H1 (cell line): Measurements from ENCODE around the gene LMNTD2. TPM values are rescaled to one million over a fixed set of nuclear protein-coding genes. Genes with fewer than 3 reads are reported as not detected.

ENCODE experiments used
- CTCF ChIA-PET: fragments of 300-600 bp; sonication (Branson Sonifier 250); formaldehyde crosslinking; loops from one replicate; lab custom pipeline; 2021; ENCODE audit not compliant: partially characterized antibody; lab: Charles Lee
- POLR2A ChIA-PET: fragments of 300-600 bp; sonication (Branson Sonifier 250); formaldehyde crosslinking; loops from one replicate; lab custom pipeline; 2021; ENCODE audit warnings: inconsistent platforms; ENCODE audit not compliant: partially characterized antibody; lab: Charles Lee
- DNase-seq, 2 experiments: peaks; one replicate each; pipeline versions ENCODE4 v3.0.0 to v3.0.0-alpha.2; 2010 to 2022; ENCODE audit warnings: low spot score in 2 of 2, low read depth in 1 of 2, mixed read lengths in 1 of 2
- FAIRE-seq: peaks from 2 replicates; lab custom pipeline; 2011; peaks lifted over from hg19 to GRCh38; lab: Jason Lieb, UNC
- H2AFZ ChIP-seq: 2 replicates; pipeline ENCODE4 v1.8.1; 2012; ENCODE audit warnings: low read length, inconsistent platforms
- H2AK5ac ChIP-seq: 2 replicates; pipeline ENCODE4 v1.6.1; 2013; ENCODE audit warnings: low read depth, low read length
- H2BK120ac ChIP-seq: replicated peaks from 2 replicates; pipeline ENCODE3; 2013; ENCODE audit warnings: low read depth, low read length, inconsistent platforms
- H2BK12ac ChIP-seq: 2 replicates; pipeline ENCODE4 v1.6.1; 2013; ENCODE audit warnings: low read depth, low read length
- H2BK15ac ChIP-seq: 2 replicates; pipeline ENCODE4 v1.6.1; 2013; ENCODE audit warnings: low read length
- H2BK20ac ChIP-seq: 2 replicates; pipeline ENCODE4 v1.6.1; 2013; ENCODE audit warnings: low read length
- H2BK5ac ChIP-seq: 2 replicates; pipeline ENCODE4 v1.6.1; 2013; ENCODE audit warnings: low read depth, low read length
- H3K14ac ChIP-seq: 2 replicates; pipeline ENCODE4 v1.6.1; 2013; ENCODE audit warnings: inconsistent platforms; ENCODE audit not compliant: insufficient read length
- H3K18ac ChIP-seq: 2 replicates; pipeline ENCODE4 v1.6.1; 2013; ENCODE audit warnings: low read length; ENCODE audit errors: extremely low read depth
- H3K23ac ChIP-seq: 2 replicates; pipeline ENCODE4 v1.6.1; 2013; ENCODE audit warnings: inconsistent platforms; ENCODE audit not compliant: insufficient read length
- H3K23me2 ChIP-seq: 2 replicates; pipeline ENCODE4 v1.6.1; 2013; ENCODE audit warnings: low read depth, low read length
- H3K27ac ChIP-seq: 2 replicates; pipeline ENCODE4 v1.6.1; 2011; ENCODE audit warnings: low read depth, low read length, inconsistent platforms
- H3K27me3 ChIP-seq, 4 experiments: replicated peaks in 1 of 4; 1 replicate in 1 of 4; 2 replicates in 3 of 4; pipeline versions ENCODE4 v1.6.1 to v1.8.1; 2011 to 2013; ENCODE audit warnings: low read length in 3 of 4, mild to moderate bottlenecking in 3 of 4, inconsistent platforms in 2 of 4, mixed read lengths in 2 of 4, moderate library complexity in 1 of 4; ENCODE audit not compliant: control insufficient read depth in 3 of 4, insufficient read depth in 3 of 4; ENCODE audit errors: extremely low read depth in 1 of 4
- H3K36me3 ChIP-seq, 4 experiments: 2 replicates each; pipeline versions ENCODE4 v1.6.1 to v1.8.1; 2011 to 2013; ENCODE audit warnings: mild to moderate bottlenecking in 4 of 4, low read length in 3 of 4, moderate library complexity in 2 of 4, control low read depth in 1 of 4, inconsistent platforms in 1 of 4; ENCODE audit not compliant: insufficient read depth in 4 of 4, control insufficient read depth in 2 of 4
- H3K4ac ChIP-seq: replicated peaks from 2 replicates; pipeline ENCODE3; 2013; ENCODE audit warnings: low read length, low read depth, mixed read lengths, inconsistent platforms; ENCODE audit not compliant: insufficient read length
- H3K4me1 ChIP-seq, 4 experiments: replicated peaks in 1 of 4; 1 replicate in 1 of 4; 2 replicates in 3 of 4; pipeline versions ENCODE4 v1.6.1 to v1.8.1; 2011 to 2013; ENCODE audit warnings: low read length in 3 of 4, inconsistent platforms in 2 of 4, mixed read lengths in 1 of 4; ENCODE audit not compliant: insufficient read depth in 4 of 4, control insufficient read depth in 3 of 4
- H3K4me2 ChIP-seq, 2 experiments: 2 replicates each; pipeline versions ENCODE4 v1.6.1 to v1.8.1; 2011 to 2013; ENCODE audit warnings: low read depth in 2 of 2, low read length in 2 of 2, control low read depth in 1 of 2, inconsistent platforms in 1 of 2, mild to moderate bottlenecking in 1 of 2; ENCODE audit not compliant: insufficient read depth in 1 of 2
- H3K4me3 ChIP-seq, 4 experiments: fragments of 200-600, 300-600 bp in 1 of 4; sonication (generic), shearing (Covaris generic), sonication (Bioruptor Twin) in 1 of 4; 2 replicates each; pipeline versions ENCODE4 v1.5.1 to v1.8.1; 2011 to 2016; ENCODE audit warnings: low read length in 4 of 4, low read depth in 3 of 4, control low read depth in 2 of 4, inconsistent platforms in 2 of 4, mild to moderate bottlenecking in 2 of 4, mixed read lengths in 1 of 4, moderate library complexity in 1 of 4; ENCODE audit not compliant: insufficient read depth in 2 of 4; ENCODE audit errors: extremely low read depth in 1 of 4
- H3K56ac ChIP-seq: replicated peaks from 2 replicates; pipeline ENCODE3; 2013; ENCODE audit warnings: low read depth, mild to moderate bottlenecking, mixed read lengths, low read length, inconsistent platforms; ENCODE audit not compliant: insufficient read length
- H3K79me1 ChIP-seq: 2 replicates; pipeline ENCODE4 v1.6.1; 2013; ENCODE audit warnings: low read depth, low read length, control low read depth
- H3K79me2 ChIP-seq, 2 experiments: 2 replicates each; pipeline versions ENCODE4 v1.6.1 to v1.8.1; 2012 to 2013; ENCODE audit warnings: low read length in 2 of 2, mild to moderate bottlenecking in 2 of 2, inconsistent platforms in 1 of 2; ENCODE audit not compliant: insufficient read depth in 2 of 2, control insufficient read depth in 1 of 2
- H3K9ac ChIP-seq, 4 experiments: replicated peaks in 1 of 4; 1 replicate in 1 of 4; 2 replicates in 3 of 4; pipeline versions ENCODE4 v1.6.1 to v1.8.1; 2011 to 2013; ENCODE audit warnings: low read depth in 3 of 4, low read length in 3 of 4, control low read depth in 2 of 4, mild to moderate bottlenecking in 2 of 4, moderate library complexity in 2 of 4, inconsistent platforms in 1 of 4; ENCODE audit errors: extremely low read depth in 1 of 4
- H3K9me3 ChIP-seq, 2 experiments: 2 replicates each; pipeline versions ENCODE4 v1.6.1 to v1.8.1; 2012 to 2013; ENCODE audit warnings: mild to moderate bottlenecking in 2 of 2, moderate library complexity in 2 of 2, control low read depth in 1 of 2, inconsistent platforms in 1 of 2, low read depth in 1 of 2, low read length in 1 of 2, mixed read lengths in 1 of 2; ENCODE audit not compliant: insufficient read depth in 2 of 2
- H4K20me1 ChIP-seq, 2 experiments: replicated peaks in 1 of 2; 2 replicates each; pipeline versions ENCODE3 to v1.8.1; 2011 to 2013; ENCODE audit warnings: inconsistent platforms in 2 of 2, low read length in 2 of 2, mild to moderate bottlenecking in 1 of 2; ENCODE audit not compliant: insufficient read depth in 2 of 2, control insufficient read depth in 1 of 2
- H4K5ac ChIP-seq: 2 replicates; pipeline ENCODE4 v1.6.1; 2013; ENCODE audit warnings: low read length, low read depth, mixed read lengths, inconsistent platforms; ENCODE audit not compliant: insufficient read length
- H4K8ac ChIP-seq: 2 replicates; pipeline ENCODE4 v1.8.0; 2013; ENCODE audit warnings: mild to moderate bottlenecking, moderate library complexity, low read length, inconsistent platforms; ENCODE audit not compliant: insufficient read depth; ENCODE audit errors: extremely low read depth
- H4K91ac ChIP-seq: replicated peaks from 2 replicates; pipeline ENCODE3; 2013; ENCODE audit warnings: low read length, mixed read lengths, inconsistent platforms; ENCODE audit not compliant: insufficient read length
- CBX8 ChIP-seq: fragments of 300-800, 300-1000 bp; sonication (generic); IDR thresholded peaks from 2 replicates; pipeline ENCODE4 v1.7.1; 2016; ENCODE audit warnings: low read depth, low read length, borderline replicate concordance
- HDAC2 ChIP-seq, 2 experiments: fragments of 300-600 bp in 1 of 2; sonication (generic) in 1 of 2; IDR thresholded peaks; 2 replicates each; pipeline ENCODE4 v1.6.1; 2011 to 2012; ENCODE audit warnings: low read depth in 2 of 2, low read length in 2 of 2, mild to moderate bottlenecking in 2 of 2, moderate library complexity in 2 of 2, borderline replicate concordance in 1 of 2, inconsistent platforms in 1 of 2
- SIX5 ChIP-seq: IDR thresholded peaks from 2 replicates; pipeline ENCODE4 v1.6.1; 2011; ENCODE audit warnings: mild to moderate bottlenecking, low read depth, low read length
- SP4 ChIP-seq: IDR thresholded peaks from 2 replicates; pipeline ENCODE4 v1.6.1; 2012; ENCODE audit warnings: low read length, inconsistent platforms
- TAF1 ChIP-seq: IDR thresholded peaks from 2 replicates; pipeline ENCODE4 v1.6.1; 2011; ENCODE audit warnings: mild to moderate bottlenecking, low read depth, low read length
- ZNF274 ChIP-seq: IDR thresholded peaks from 2 replicates; pipeline ENCODE4 v1.7.0; 2012; ENCODE audit warnings: low read length, borderline replicate concordance; ENCODE audit errors: extremely low read depth
- WGBS, 2 experiments: shearing (Covaris generic) in 1 of 2; methylation state at CpG; one replicate each; pipeline versions ENCODE4 v1.1.6 to v1.1.7; 2013 to 2015; ENCODE audit warnings: low lambda C conversion rate in 2 of 2, mixed read lengths in 2 of 2, inconsistent platforms in 1 of 2, low coverage in 1 of 2, missing lambda C conversion rate in 1 of 2; ENCODE audit not compliant: insufficient replicate concordance in 2 of 2, insufficient coverage in 1 of 2, insufficient read length in 1 of 2; ENCODE audit errors: extremely low coverage in 1 of 2, missing lambda C conversion rate in 1 of 2; 5-methylcytosine and 5-hydroxymethylcytosine counted together
- polyA plus RNA-seq, 7 experiments: library from polyadenylated mRNA; depleted of rRNA in 3 of 7; stranded (reverse) in 5 of 7; unstranded in 2 of 7; fragments of >200 nt in 5 of 7; fragments of 200-250 nt in 2 of 7; gene quantifications; 1 replicate in 5 of 7; 2 replicates in 1 of 7; 4 replicates in 1 of 7; pipeline versions ENCODE4 v1.2.1 to v1.2.3, GENCODE V29; 2011 to 2013; ENCODE audit warnings: missing spikeins in 2 of 7, mixed read lengths in 2 of 7
- total RNA-seq: library from RNA; stranded (reverse); fragmentation: NEBNext Ultra II Directional; extraction: Animal tissue kit (Norgen Biotek cat#: 25700); gene quantifications from 2 replicates; pipeline ENCODE4 v1.2.1, GENCODE V29; 2021

LMNTD2 gene
- total and polyA plus RNA-seq, 2 of the 8 experiments (the other 6 are each of a cell fraction or from before 2014, with no cell fraction given) = 1.6 to 3.1 TPM

GRCh38 chr11:504994-505344 lies 55.6 kb downstream of the LMNTD2 start:
- peak overlapping the region in 1 of 2 experiments; percentile 68; a peak in 1 of 4 replicates for H3K4me2 ChIP-seq
- no peak overlapping the region for H2BK12ac ChIP-seq
- no peak overlapping the region for H3K4me3 ChIP-seq
- no peaks in the 10 kb centered on the region for H3K9me3 ChIP-seq
- no peak for DNase-seq
- no peak for FAIRE-seq
- H3K4ac ChIP-seq = no peak overlapping the region
- CTCF ChIA-PET = interaction anchor here (1.1 to 1.7 kb wide), 2 partner anchors 55 to 99 kb away, joined by 3 to 5 read pairs; no protein-coding TSS in a partner anchor
- no peak overlapping the region for H4K8ac ChIP-seq
- H3K27ac ChIP-seq = no peak overlapping the region
- H3K27me3 ChIP-seq = no peaks in the 10 kb centered on the region
- peaks cover 0 to 10% (median 5%) of the 10 kb centered on the region in 4 experiments; a peak in 5 of 8 replicates for H3K36me3 ChIP-seq
- no peak overlapping the region for H2BK20ac ChIP-seq
- peaks cover 8% of the 10 kb centered on the region for H3K23me2 ChIP-seq
- H2AFZ ChIP-seq = no peak overlapping the region
- H3K79me2 ChIP-seq = peaks cover 0 to 14% of the 10 kb centered on the region in 2 experiments; a peak in 1 of 4 replicates
- POLR2A ChIA-PET = interaction anchor here (1.0 to 7.1 kb wide), 7 partner anchors 9 to 109 kb away, joined by 3 to 41 read pairs (median 4); no protein-coding TSS in a partner anchor
- no peak overlapping the region for H4K91ac ChIP-seq
- H2AK5ac ChIP-seq = no peak overlapping the region
- H4K20me1 ChIP-seq = peaks cover 2 to 6% of the 10 kb centered on the region in 2 experiments
- H3K14ac ChIP-seq = no peak overlapping the region
- peaks cover 0 to 9% (median 2%) of the 10 kb centered on the region in 4 experiments; a peak in 3 of 7 replicates for H3K4me1 ChIP-seq
- no peak overlapping the region for H4K5ac ChIP-seq
- H3K18ac ChIP-seq = no peak overlapping the region
- no peak overlapping the region for H2BK15ac ChIP-seq
- 85 to 100% methylated on average over 2 to 7 of the region's 7 CpGs for WGBS, 2 experiments
- no peak overlapping the region for H3K56ac ChIP-seq
- H2BK5ac ChIP-seq = no peak overlapping the region
- H3K79me1 ChIP-seq = peaks cover 2% of the 10 kb centered on the region
- no peak overlapping the region for H3K23ac ChIP-seq
- no peak overlapping the region for H3K9ac ChIP-seq
- H2BK120ac ChIP-seq = no peak overlapping the region
- no peak for TF ChIP-seq SP4
- no peak for TF ChIP-seq CBX8
- no peak for TF ChIP-seq TAF1
- no peak for TF ChIP-seq SIX5
- no peak for TF ChIP-seq HDAC2 (IDR thresholded peaks at IDR 0.05; ENCODE audit: borderline replicate concordance in 1 of 2, low read depth in 2 of 2, low read length in 2 of 2)
- no peak for TF ChIP-seq ZNF274
